KMS-11 (cell line): ENCODE measurements around the gene NDUFS3.

ENCODE experiments used
- H2AFZ ChIP-seq: fragments of 200-600 bp; sonication (generic); 2 replicates; pipeline ENCODE4 v1.6.1; 2016; ENCODE audit warnings: antibody characterized with exemption, mixed run types, low read depth
- H3K27ac ChIP-seq: fragments of 200-600 bp; sonication (generic); 2 replicates; pipeline ENCODE4 v1.6.1; 2016; ENCODE audit warnings: mild to moderate bottlenecking, mixed run types
- H3K27me3 ChIP-seq: fragments of 200-600 bp; sonication (generic); 2 replicates; pipeline ENCODE4 v1.6.1; 2017; ENCODE audit warnings: mild to moderate bottlenecking, low read depth, mixed run types, moderate library complexity; ENCODE audit not compliant: insufficient read depth
- H3K36me3 ChIP-seq: fragments of 200-600 bp; sonication (generic); 2 replicates; pipeline ENCODE4 v1.6.1; 2017; ENCODE audit warnings: mild to moderate bottlenecking, mixed run types; ENCODE audit not compliant: insufficient read depth
- H3K4me1 ChIP-seq: fragments of 200-600 bp; sonication (generic); 2 replicates; pipeline ENCODE4 v1.6.1; 2016; ENCODE audit warnings: mild to moderate bottlenecking, low read depth, mixed run types; ENCODE audit not compliant: poor library complexity, severe bottlenecking
- H3K4me2 ChIP-seq: fragments of 200-600 bp; sonication (generic); 2 replicates; pipeline ENCODE4 v1.7.0; 2016; ENCODE audit warnings: mild to moderate bottlenecking, mixed run types
- H3K4me3 ChIP-seq: fragments of 200-600 bp; sonication (generic); IDR thresholded peaks from 2 replicates; pipeline ENCODE4 v1.6.1; 2017; ENCODE audit warnings: low read depth, low read length, mixed read lengths; ENCODE audit not compliant: insufficient read depth
- H3K79me2 ChIP-seq: fragments of 200-600 bp; sonication (generic); 2 replicates; pipeline ENCODE4 v1.6.1; 2016; ENCODE audit warnings: low read depth, mixed run types; ENCODE audit not compliant: insufficient read depth
- H3K9ac ChIP-seq: fragments of 200-600 bp; sonication (generic); 2 replicates; pipeline ENCODE4 v1.6.1; 2016; ENCODE audit warnings: mild to moderate bottlenecking, mixed run types
- H4K20me1 ChIP-seq: fragments of 200-600 bp; sonication (generic); 2 replicates; pipeline ENCODE4 v1.6.1; 2016; ENCODE audit warnings: mild to moderate bottlenecking, mixed run types; ENCODE audit not compliant: insufficient read depth
- CTCF ChIP-seq: fragments of 200-600 bp; sonication (generic); conservative IDR thresholded peaks from 2 replicates; pipeline ENCODE4 v1.6.1; 2017; ENCODE audit warnings: low read depth, mild to moderate bottlenecking, antibody characterized with exemption, low read length, moderate library complexity, mixed read lengths

NDUFS3 gene

DNA sequence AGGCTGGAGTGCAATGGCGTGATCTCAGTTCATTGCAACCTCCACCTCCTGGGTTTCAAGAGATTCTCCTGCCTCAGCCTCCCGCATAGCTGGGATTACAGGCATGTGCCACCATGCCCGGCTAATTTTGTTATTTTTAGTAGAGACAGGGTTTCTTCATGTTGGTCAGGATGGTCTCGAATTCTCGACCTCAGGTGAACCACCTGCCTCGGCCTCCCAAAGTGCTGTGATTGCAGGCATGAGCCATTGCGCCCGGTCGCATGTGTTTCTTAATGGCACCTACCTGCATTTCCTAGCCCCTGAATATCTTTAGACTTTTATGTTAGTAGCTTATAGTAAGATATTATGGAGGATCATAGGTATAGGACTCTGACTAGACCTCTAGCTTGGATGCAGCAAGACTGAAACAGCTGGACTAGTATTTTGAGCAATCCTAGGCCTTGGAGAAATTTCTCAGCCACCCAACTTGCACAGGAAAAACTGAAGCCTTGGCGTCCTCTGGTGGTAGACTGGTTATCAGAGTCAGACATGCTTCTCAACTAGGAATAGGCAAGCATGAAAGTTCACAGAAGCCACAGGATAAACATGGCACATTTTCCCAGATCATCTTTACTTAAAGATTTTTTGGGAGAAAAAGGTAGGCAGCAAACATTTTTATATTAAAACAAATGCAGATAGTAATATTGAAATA, 38.0 kb downstream of the NDUFS3 start:
- H3K4me3 ChIP-seq: no peak overlapping the region
- peaks cover 36% of the 10 kb centered on the region for H3K4me1 ChIP-seq
- H3K36me3 ChIP-seq: no peaks in the 10 kb centered on the region
- peak; percentile 69 for TF ChIP-seq CTCF
- H3K27ac ChIP-seq: no peak overlapping the region
- no peaks in the 10 kb centered on the region for H3K79me2 ChIP-seq
- peak overlapping the region; percentile 52; the same call in 1 of the 2 replicates for H3K4me2 ChIP-seq
- H3K27me3 ChIP-seq: no peaks in the 10 kb centered on the region
- no peak overlapping the region for H2AFZ ChIP-seq
- H4K20me1 ChIP-seq: no peaks in the 10 kb centered on the region
- no peak overlapping the region for H3K9ac ChIP-seq

DNA sequence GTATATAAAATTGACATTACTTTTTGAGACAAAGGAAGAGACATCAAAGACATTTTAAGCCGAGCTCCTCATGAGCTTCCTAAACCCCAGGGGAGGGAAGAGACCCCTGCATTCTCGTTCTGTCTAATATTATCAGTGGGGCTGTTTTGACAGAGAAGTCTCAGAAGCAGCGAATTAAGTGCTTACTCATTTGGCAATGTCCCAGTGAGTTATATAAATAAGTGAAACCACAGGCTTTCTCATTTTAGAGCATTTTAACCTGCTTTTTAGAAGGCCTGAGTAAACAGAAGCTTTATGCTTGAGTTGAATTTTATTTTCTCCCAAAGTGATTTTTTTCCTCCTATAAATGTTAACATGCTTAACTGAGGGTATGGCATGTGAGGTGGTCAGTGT, 38.5 kb downstream of the NDUFS3 start:
- Histone ChIP-seq H3K4me1 (peaks cover 36% of the 10 kb centered on the region), H3K9ac (no peak overlapping the region), H2AFZ (no peak overlapping the region), H3K36me3 (no peaks in the 10 kb centered on the region), H3K4me2 (peak overlapping the region; percentile 52), H3K4me3 (no peak overlapping the region), H3K27ac (no peak overlapping the region), H4K20me1 (no peaks in the 10 kb centered on the region), H3K79me2 (no peaks in the 10 kb centered on the region), H3K27me3 (no peaks in the 10 kb centered on the region)
- TF ChIP-seq CTCF: 0 out of 2 replicates have a peak, but pooled peaks have one; percentile 11

GRCh38 chr11:47620836-47621378, 42.0 kb downstream of the NDUFS3 start:
- H3K4me3 ChIP-seq: no peak overlapping the region
- H3K79me2 ChIP-seq: no peaks in the 10 kb centered on the region
- H3K4me2 ChIP-seq: no peak overlapping the region
- H2AFZ ChIP-seq: no peak overlapping the region
- H3K27ac ChIP-seq: no peak overlapping the region
- H3K4me1 ChIP-seq: peaks cover 36% of the 10 kb centered on the region
- no peaks in the 10 kb centered on the region for H4K20me1 ChIP-seq
- peaks cover 9% of the 10 kb centered on the region; the same call in 1 of the 2 replicates for H3K36me3 ChIP-seq
- no peak for TF ChIP-seq CTCF
- H3K9ac ChIP-seq: no peak overlapping the region
- H3K27me3 ChIP-seq: no peaks in the 10 kb centered on the region

- Histone ChIP-seq H3K4me2 (no peak overlapping the region), H3K36me3 (peaks cover 16% of the 10 kb centered on the region; the same call in 1 of the 2 replicates), H3K79me2 (no peaks in the 10 kb centered on the region), H2AFZ (no peak overlapping the region), H3K27ac (no peak overlapping the region), H3K27me3 (no peaks in the 10 kb centered on the region), H3K4me3 (no peak overlapping the region), H3K4me1 (no peaks in the 10 kb centered on the region), H3K9ac (no peak overlapping the region), H4K20me1 (no peaks in the 10 kb centered on the region)
- TF ChIP-seq CTCF: no peak
Measured at GRCh38 chr11:47626234-47626633, 47.4 kb downstream of the NDUFS3 start.
